ENCODE data around the gene CACNA1S. TPM values are rescaled to one million over a fixed set of nuclear protein-coding genes. Genes with fewer than 3 reads are reported as not detected.

Gene CACNA1S
- total RNA-seq, 1 donor from 2014 or later = not detected

DNA sequence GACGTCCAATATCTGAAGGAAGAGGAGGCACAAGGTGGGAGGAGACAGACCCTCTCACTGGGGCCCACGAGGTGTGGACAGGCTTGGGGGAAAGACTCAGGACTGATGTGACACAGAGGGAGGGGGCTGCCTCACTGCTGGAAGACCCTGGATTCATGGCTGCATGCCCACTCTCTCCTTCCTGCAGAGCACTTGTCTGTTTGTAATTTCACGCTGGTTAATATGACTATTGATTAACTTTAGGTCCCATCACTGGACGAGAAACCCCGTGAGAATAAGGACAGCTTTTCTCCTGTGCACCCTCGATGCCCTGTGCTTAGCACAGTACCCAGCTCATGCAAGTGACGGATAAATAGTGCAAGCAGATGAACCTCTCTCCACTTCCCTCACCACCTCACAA, 35.1 kb downstream of the CACNA1S start:
- no peaks in the 10 kb centered on the region for H3K4me1 Mint-ChIP-seq (ENCODE audit: low read depth)
- H3K27ac Mint-ChIP-seq = no peak overlapping the region
- H3K4me3 Mint-ChIP-seq = no peak overlapping the region
- DNase-seq (ENCODE audit: low spot score) = no peak
- intact Hi-C loops (cut with micrococcal nuclease) = no loop called here
- no peaks in the 10 kb centered on the region for H3K9me3 Mint-ChIP-seq
- H3K27me3 Mint-ChIP-seq (ENCODE audit: insufficient read depth) = peaks cover 18% of the 10 kb centered on the region
- no peaks in the 10 kb centered on the region for H3K36me3 Mint-ChIP-seq (ENCODE audit: low read depth)

DNA sequence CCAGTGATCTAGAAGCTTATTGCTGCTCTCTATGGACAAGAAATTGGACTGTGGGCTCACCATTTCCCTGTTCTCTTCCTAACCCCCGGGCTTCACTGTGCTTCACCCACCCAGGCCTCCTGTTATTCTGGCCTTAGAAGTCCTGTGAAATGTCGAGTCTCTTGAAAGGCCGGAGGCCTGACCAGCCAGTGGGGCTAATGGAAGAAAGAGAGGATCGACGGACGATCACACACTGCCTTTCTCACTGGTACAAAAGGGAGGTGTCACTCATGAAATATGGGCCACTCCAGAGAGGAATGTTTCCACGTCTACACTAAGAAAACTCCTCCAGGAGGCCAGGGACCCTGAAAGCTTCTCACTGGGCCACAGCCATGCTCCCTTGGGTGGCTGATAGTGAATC, 36.1 kb downstream of the CACNA1S start:
- Mint-ChIP-seq H3K36me3 (ENCODE audit: low read depth) (no peaks in the 10 kb centered on the region), H3K27me3 (ENCODE audit: insufficient read depth) (peaks cover 17% of the 10 kb centered on the region), H3K27ac (no peak overlapping the region), H3K4me1 (ENCODE audit: low read depth) (no peaks in the 10 kb centered on the region), H3K4me3 (no peak overlapping the region), H3K9me3 (no peaks in the 10 kb centered on the region)
- DNase-seq (ENCODE audit: low spot score) = no peak
- intact Hi-C loops (cut with micrococcal nuclease) = no loop called here

DNA sequence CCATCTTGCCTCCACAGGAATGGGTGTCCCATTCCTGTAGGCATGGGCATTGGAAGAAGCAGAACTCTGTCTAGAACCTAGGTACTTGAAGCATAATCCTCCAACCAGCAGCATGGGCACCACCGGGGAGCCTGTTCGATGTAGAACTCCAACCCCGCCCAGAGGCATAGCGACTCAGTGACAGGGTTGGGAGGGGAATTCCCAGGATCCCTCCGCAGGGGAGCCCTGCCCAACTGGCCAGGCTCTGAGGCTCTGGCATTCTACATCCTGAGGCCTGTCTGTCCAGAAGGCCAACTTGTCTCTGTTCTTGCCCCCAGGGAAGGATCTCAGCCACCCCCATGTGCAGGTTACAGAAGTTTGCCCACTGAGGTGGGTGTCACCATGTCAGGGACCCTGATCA, 38.2 kb downstream of the CACNA1S start:
- intact Hi-C loops (cut with micrococcal nuclease) = no loop called here
- Mint-ChIP-seq H3K27ac (no peak overlapping the region), H3K4me1 (ENCODE audit: low read depth) (no peaks in the 10 kb centered on the region)

DNA sequence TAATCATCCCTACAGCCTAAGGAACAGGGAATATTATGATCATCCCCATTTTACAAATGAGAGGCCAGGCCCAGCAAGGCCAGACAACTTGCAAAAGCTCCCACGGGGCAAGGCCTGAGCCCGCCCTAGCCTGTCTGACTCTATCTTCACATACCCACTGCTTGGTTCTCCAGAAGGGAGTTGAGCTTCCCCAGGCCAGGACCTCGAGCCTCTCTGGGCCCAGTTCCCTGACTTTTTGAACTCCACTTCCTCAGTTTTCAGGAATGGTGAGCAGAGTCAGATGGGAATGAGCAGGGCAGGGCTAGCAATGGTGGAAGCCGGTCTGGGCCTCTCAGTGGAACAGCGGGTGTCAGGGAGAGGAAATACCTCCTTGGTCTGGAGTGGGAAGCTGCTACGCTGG, 39.3 kb downstream of the CACNA1S start:
- no peak overlapping the region for H3K4me3 Mint-ChIP-seq
- no peaks in the 10 kb centered on the region for H3K9me3 Mint-ChIP-seq
- H3K27ac Mint-ChIP-seq = no peak overlapping the region
- H3K27me3 Mint-ChIP-seq (ENCODE audit: insufficient read depth) = peaks cover 15% of the 10 kb centered on the region
- H3K4me1 Mint-ChIP-seq (ENCODE audit: low read depth) = no peaks in the 10 kb centered on the region
- H3K36me3 Mint-ChIP-seq (ENCODE audit: low read depth) = no peaks in the 10 kb centered on the region
- DNase-seq (ENCODE audit: low spot score) = no peak
- intact Hi-C loops (cut with micrococcal nuclease) = no loop called here

More for the DNA sequence above, 38.2 kb downstream of the CACNA1S start:
- no peak for DNase-seq (ENCODE audit: low spot score)
- Mint-ChIP-seq H3K4me3 (no peak overlapping the region), H3K9me3 (no peaks in the 10 kb centered on the region), H3K36me3 (ENCODE audit: low read depth) (no peaks in the 10 kb centered on the region), H3K27me3 (ENCODE audit: insufficient read depth) (peaks cover 19% of the 10 kb centered on the region)

DNA sequence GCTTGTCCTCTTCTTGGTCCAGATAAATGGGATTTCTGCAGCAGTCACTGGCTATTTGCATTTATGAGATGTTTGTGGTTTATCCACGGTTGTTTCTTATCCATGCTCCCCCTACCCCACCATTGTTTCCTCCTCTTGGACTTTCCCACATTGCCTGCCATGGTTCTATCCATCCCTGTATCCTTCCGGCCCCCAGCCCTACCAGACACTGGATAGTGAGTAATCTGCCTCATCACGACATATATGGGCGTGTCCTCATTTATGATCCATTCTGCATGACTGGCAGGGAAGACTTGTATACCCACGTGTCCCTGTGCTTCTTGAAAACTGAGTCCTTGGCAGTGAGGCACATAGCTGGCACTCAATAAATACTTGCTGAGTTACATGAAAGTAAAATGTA, 40.1 kb downstream of the CACNA1S start:
- intact Hi-C loops (cut with micrococcal nuclease) = no loop called here
- Mint-ChIP-seq H3K27me3 (ENCODE audit: insufficient read depth) (peaks cover 15% of the 10 kb centered on the region), H3K4me3 (no peak overlapping the region), H3K27ac (no peak overlapping the region), H3K9me3 (no peaks in the 10 kb centered on the region), H3K4me1 (ENCODE audit: low read depth) (no peaks in the 10 kb centered on the region), H3K36me3 (ENCODE audit: low read depth) (no peaks in the 10 kb centered on the region)
- no peak for DNase-seq (ENCODE audit: low spot score)

DNA sequence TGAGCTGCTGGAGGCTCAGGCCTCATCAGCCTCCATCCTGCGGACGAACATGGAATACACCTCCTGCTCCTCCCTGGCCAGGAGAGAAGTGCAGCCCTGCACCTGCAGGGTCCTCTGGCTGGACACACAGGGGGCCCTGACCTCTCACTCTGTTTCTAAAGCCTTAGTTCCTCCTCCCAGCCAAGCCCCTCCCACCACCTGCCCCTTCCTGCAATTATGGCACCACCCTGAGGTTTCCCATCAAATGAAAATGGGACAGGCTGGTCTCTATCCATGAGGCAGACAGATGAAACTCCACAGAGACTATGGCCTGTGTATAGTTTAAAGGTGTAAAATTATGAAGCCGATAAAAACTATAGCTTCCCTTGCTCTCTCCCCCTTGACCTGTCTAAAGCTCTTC, 42.6 kb downstream of the CACNA1S start:
- Mint-ChIP-seq H3K27me3 (ENCODE audit: insufficient read depth) (peaks cover 18% of the 10 kb centered on the region), H3K27ac (no peak overlapping the region), H3K4me3 (no peak overlapping the region), H3K4me1 (ENCODE audit: low read depth) (no peaks in the 10 kb centered on the region), H3K9me3 (no peaks in the 10 kb centered on the region), H3K36me3 (ENCODE audit: low read depth) (no peaks in the 10 kb centered on the region)
- DNase-seq (ENCODE audit: low spot score) = no peak
- intact Hi-C loops (cut with micrococcal nuclease) = no loop called here

DNA sequence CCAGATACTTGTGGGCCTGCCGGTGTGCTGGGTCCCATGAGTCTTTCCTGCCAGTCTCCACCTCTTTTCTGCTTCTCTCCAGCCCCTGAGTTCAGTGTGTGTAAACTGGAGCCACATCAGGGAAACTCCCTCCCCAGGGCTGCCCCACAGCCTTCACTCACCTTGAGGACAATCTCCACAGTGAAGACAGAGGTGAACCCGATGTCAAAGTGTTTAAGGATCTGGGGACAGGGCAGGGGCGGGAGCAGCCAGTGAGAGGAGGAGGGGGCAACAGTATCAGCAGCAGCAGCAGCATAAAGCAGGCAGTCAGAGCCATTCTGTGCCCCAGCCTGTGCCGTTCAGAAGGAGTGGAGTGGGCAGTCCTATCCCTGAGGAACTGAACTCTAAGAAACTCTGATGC, 43.2 kb downstream of the CACNA1S start:
- no peaks in the 10 kb centered on the region for H3K4me1 Mint-ChIP-seq (ENCODE audit: low read depth)
- no peaks in the 10 kb centered on the region for H3K36me3 Mint-ChIP-seq (ENCODE audit: low read depth)
- no peak overlapping the region for H3K27ac Mint-ChIP-seq
- H3K9me3 Mint-ChIP-seq = no peaks in the 10 kb centered on the region
- H3K27me3 Mint-ChIP-seq (ENCODE audit: insufficient read depth) = peaks cover 21% of the 10 kb centered on the region
- H3K4me3 Mint-ChIP-seq = no peak overlapping the region
- DNase-seq (ENCODE audit: low spot score) = no peak
- intact Hi-C loops (cut with micrococcal nuclease) = no loop called here

DNA sequence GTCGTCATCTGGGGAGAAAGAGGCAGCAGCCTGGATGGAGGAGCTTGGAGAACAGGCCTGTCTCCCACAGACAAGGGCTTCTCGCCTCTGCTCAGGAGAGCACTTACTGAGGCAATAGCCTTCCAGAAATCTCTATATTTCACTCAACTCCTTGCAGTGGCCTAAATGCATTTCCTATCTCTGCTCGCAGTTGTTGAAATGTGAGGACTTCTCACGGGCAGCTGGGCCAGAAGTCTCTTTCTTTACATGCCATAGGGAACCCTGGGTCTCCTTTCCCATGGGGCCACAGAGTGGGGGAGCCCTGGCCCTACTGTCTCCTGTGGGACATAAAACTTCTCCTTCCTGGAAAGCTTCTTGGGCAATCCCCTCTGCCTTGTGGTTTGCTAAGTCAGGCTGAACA, 45.2 kb downstream of the CACNA1S start:
- Mint-ChIP-seq H3K4me3 (no peak overlapping the region), H3K9me3 (no peaks in the 10 kb centered on the region), H3K4me1 (ENCODE audit: low read depth) (no peaks in the 10 kb centered on the region)

DNA sequence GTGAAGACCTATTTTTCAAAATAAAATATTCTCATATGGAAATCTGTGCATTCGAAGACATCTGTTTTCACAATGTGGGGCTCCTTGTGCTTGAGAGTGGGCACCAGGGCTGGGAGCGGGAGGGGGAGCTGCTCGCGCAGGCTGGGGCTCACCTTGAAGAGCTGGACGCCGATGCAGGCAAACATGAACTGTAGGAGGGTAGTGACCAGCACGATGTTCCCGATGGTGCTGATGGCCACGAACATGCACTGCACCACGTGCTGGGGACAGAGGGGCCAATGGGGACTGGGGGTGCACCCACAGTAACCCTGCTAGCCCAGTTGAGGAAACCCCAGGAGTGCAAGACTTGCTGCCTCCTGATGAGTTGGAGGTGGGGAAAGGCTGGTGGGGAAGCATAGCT, 46.5 kb downstream of the CACNA1S start:
- no peaks in the 10 kb centered on the region for H3K36me3 Mint-ChIP-seq (ENCODE audit: low read depth)
- H3K4me3 Mint-ChIP-seq = no peak overlapping the region
- H3K27me3 Mint-ChIP-seq (ENCODE audit: insufficient read depth) = peaks cover 13% of the 10 kb centered on the region
- no peak overlapping the region for H3K27ac Mint-ChIP-seq
- H3K4me1 Mint-ChIP-seq (ENCODE audit: low read depth) = no peaks in the 10 kb centered on the region
- no peak for DNase-seq (ENCODE audit: low spot score)
- H3K9me3 Mint-ChIP-seq = no peaks in the 10 kb centered on the region
- intact Hi-C loops (cut with micrococcal nuclease) = no loop called here

More for the DNA sequence above, 45.2 kb downstream of the CACNA1S start:
- H3K36me3 Mint-ChIP-seq (ENCODE audit: low read depth) = no peaks in the 10 kb centered on the region
- no peak for DNase-seq (ENCODE audit: low spot score)
- no peak overlapping the region for H3K27ac Mint-ChIP-seq
- intact Hi-C loops (cut with micrococcal nuclease) = no loop called here
- H3K27me3 Mint-ChIP-seq (ENCODE audit: insufficient read depth) = peaks cover 13% of the 10 kb centered on the region

DNA sequence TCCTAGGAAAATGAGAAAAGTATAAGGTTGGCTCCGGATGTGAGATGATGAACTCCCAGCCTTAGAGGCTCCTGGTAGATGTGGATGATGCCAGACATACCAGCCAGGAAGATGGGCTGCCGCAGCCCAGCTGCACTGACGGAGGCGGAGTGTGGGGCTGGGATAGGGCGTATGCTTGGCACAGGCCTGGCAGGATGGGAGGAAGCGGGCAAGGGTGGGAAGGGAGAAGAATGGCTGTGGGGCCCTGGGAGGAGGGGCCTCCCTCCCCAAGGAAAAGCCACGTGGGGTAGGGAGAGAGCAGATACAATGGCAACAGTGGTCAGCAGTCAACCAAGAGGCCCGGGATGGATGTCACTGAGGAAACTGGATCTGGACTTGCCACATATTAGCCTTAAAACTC, 47.4 kb downstream of the CACNA1S start:
- Mint-ChIP-seq H3K27ac (no peak overlapping the region), H3K27me3 (ENCODE audit: insufficient read depth) (peaks cover 7% of the 10 kb centered on the region)
- DNase-seq (ENCODE audit: low spot score) = no peak

DNA sequence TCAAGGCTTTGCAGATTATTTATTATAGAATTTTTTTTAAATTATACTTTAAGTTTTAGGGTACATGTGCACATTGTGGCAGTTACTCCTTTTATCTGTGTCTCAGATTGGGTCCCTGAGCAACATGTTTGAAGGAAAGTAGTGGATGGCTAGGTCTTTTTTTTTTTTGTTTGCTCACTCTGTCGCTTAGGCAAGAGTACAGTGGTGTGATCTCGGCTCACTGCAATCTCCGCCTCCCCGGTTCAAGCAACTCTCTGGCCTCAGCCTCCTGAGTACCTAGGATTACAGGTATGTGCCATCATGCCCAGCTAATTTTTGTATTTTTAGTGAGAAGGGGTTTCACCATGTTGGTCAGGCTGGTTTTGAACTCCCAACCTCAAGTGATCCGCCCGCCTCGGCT, 49.1 kb downstream of the CACNA1S start:
- no peak overlapping the region for H3K27ac Mint-ChIP-seq
- intact Hi-C loops (cut with micrococcal nuclease) = no loop called here
- no peaks in the 10 kb centered on the region for H3K9me3 Mint-ChIP-seq
- H3K4me1 Mint-ChIP-seq (ENCODE audit: low read depth) = peaks cover 2% of the 10 kb centered on the region
- no peak overlapping the region for H3K4me3 Mint-ChIP-seq
- H3K27me3 Mint-ChIP-seq (ENCODE audit: insufficient read depth) = peaks cover 5% of the 10 kb centered on the region
- no peaks in the 10 kb centered on the region for H3K36me3 Mint-ChIP-seq (ENCODE audit: low read depth)
- DNase-seq (ENCODE audit: low spot score) = no peak

More for the DNA sequence above, 47.4 kb downstream of the CACNA1S start:
- no peaks in the 10 kb centered on the region for H3K4me1 Mint-ChIP-seq (ENCODE audit: low read depth)
- no peak overlapping the region for H3K4me3 Mint-ChIP-seq
- intact Hi-C loops (cut with micrococcal nuclease) = no loop called here
- no peaks in the 10 kb centered on the region for H3K9me3 Mint-ChIP-seq
- H3K36me3 Mint-ChIP-seq (ENCODE audit: low read depth) = no peaks in the 10 kb centered on the region

DNA sequence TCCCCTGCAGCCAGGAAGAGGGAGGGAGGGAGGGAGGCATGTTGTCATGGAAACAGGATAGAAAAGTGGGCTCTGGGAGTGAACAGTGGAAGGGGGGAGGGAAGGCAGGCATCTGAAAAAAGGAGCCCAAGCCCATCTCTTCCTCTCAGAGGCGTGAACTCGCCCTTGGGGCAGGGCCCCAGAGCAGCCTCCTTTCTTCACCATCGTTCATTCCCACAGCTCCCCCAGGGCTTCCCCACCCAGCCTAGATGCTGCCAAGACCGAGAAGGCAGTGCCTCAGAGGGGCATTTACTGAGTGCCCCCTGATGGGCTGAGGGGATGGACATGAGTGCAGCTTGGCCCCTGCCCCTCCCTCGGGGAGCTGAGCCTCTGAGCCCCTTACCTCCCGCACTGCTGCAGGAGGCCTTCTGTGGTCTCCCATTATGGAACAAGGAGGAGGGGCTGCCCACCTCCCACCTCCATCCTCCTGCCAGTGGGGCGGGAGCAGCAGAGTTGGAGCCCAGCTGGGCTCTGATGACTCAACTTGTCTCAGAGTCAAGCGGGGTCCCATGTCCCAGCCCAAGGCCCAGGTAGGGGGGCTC, 49.6 kb downstream of the CACNA1S start:
- Mint-ChIP-seq H3K27me3 (ENCODE audit: insufficient read depth) (peaks cover 5% of the 10 kb centered on the region), H3K36me3 (ENCODE audit: low read depth) (no peaks in the 10 kb centered on the region), H3K4me1 (ENCODE audit: low read depth) (peaks cover 7% of the 10 kb centered on the region), H3K9me3 (no peaks in the 10 kb centered on the region), H3K27ac (no peak overlapping the region), H3K4me3 (no peak overlapping the region)
- DNase-seq (ENCODE audit: low spot score) = no peak
- intact Hi-C loops (cut with micrococcal nuclease) = no loop called here

DNA sequence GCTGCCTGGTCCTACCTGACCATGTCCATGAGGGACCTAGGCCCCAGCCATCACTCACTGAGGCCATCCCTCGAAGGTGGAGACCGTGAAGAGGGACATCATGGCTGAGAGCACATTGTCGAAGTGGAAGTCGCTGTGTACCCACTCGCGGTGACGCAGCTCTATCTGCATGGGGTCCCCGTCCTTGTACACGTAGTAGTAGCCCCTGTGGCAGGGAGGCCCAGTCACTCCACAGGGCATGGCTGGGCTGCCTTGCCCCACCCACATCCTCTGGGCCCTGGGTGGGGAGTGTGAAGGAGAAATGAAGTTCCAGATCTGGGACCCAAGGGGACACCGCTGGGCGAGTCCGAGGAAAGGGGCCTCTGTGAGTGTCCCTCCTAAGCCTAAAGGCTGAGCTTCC, 50.3 kb downstream of the CACNA1S start:
- intact Hi-C loops (cut with micrococcal nuclease) = no loop called here
- Mint-ChIP-seq H3K4me1 (ENCODE audit: low read depth) (peaks cover 14% of the 10 kb centered on the region), H3K36me3 (ENCODE audit: low read depth) (no peaks in the 10 kb centered on the region)

DNA sequence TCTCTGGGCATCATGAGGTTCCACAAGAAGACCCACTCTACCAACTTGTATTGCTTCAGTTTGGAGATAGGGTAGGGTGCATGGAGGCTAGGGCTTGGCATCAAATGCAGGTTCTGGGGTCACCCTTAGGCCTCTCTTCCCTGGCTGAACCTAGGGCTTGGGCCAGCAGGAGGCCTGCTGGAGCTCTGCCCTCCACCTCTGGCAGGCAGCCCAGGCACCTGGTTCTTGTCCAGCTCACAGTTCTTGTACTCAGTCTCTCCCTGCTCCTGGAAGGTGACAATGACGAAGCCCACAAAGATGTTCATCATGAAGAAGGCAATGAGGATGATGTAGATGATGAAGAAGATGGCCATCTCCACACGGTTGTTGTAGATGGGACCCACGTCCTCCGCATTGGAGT, 51.2 kb downstream of the CACNA1S start:
- Mint-ChIP-seq H3K4me1 (ENCODE audit: low read depth) (peaks cover 19% of the 10 kb centered on the region), H3K27ac (no peak overlapping the region), H3K4me3 (no peak overlapping the region), H3K36me3 (ENCODE audit: low read depth) (no peaks in the 10 kb centered on the region), H3K9me3 (no peaks in the 10 kb centered on the region), H3K27me3 (ENCODE audit: insufficient read depth) (peaks cover 7% of the 10 kb centered on the region)
- intact Hi-C loops (cut with micrococcal nuclease) = no loop called here
- DNase-seq (ENCODE audit: low spot score) = no peak

More for the DNA sequence above, 50.3 kb downstream of the CACNA1S start:
- H3K4me3 Mint-ChIP-seq = no peak overlapping the region
- no peaks in the 10 kb centered on the region for H3K9me3 Mint-ChIP-seq
- peaks cover 5% of the 10 kb centered on the region for H3K27me3 Mint-ChIP-seq (ENCODE audit: insufficient read depth)
- no peak for DNase-seq (ENCODE audit: low spot score)
- no peak overlapping the region for H3K27ac Mint-ChIP-seq

Measured in activated T-helper 1 cell treated with anti-CD3 and anti-CD28 coated beads, Interleukin-12 subunit alpha, Interleukin-12 subunit beta, Interleukin-2, Interleukin-4 antibody, amounts not matched to agents 30 ng/mL and 10 ng/mL and 1 ng/mL, durations not matched to agents 14 hours and 24 hours and 36 hours (primary cell).